ENCODE results near the gene MBOAT1.

DNA sequence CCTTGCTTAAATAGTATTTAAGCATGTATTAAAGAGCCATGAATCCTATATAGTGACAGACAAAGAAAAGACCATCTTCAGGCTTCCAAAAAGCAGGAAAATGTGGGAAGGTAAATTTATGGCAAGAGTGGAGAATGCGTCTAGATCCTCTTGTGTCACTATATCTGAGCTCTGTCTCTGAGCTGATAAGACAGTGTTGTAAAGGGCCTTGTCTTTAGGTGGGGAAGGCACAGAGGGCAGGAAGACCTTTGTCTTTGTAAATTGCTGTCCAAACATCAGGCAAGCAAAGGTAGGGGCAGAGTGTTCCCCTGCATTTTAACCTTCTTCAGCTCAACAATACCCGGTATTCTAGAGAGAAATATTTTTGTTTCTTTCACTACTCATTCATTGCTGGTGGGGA is 33.9 kb upstream of the MBOAT1 start:
- TF ChIP-seq POLR2A (IDR thresholded peaks at IDR 0.05; ENCODE audit: low read depth, low read length) (no peak), TAF1 (IDR thresholded peaks at IDR 0.05; ENCODE audit: low read depth, low read length) (no peak)
